ENCODE results near the gene IL1RAP. TPM values are rescaled to one million over a fixed set of nuclear protein-coding genes. Genes with fewer than 3 reads are reported as not detected.

The IL1RAP gene
- total and polyA plus RNA-seq, 9 of the 15 experiments (the other 6 are each of a cell fraction or from before 2014, with no cell fraction given): 0.23 to 1.8 (median 0.88) TPM

DNA sequence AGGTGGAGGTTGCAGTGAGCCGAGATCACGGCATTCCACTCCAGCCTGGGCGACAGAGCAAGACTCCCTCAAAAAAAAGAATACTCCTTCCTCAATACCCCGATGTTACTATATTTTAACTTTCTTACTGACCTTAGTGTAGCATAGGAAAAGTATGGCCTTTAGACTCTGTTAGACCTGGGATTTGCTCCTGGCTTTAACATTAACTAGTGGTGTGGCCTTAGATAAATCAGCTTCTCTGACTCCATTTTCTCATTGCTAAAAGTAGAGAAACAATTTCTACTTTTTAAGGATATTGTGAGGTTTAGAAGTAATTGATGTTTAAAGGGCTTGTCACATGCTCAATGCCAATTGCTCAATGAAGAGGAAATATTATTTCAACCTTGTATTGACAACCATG is 7.6 kb upstream of the IL1RAP start (continued):
- TF ChIP-seq POLR2B (IDR thresholded peaks at IDR 0.05; ENCODE audit: low read depth, partially characterized antibody): no peak
- TF ChIP-seq SNIP1 (IDR thresholded peaks at IDR 0.05; ENCODE audit: low read depth): no peak
- no peak for TF ChIP-seq RFX7 (CRISPR knock-in tag; IDR thresholded peaks at IDR 0.05)
- TF ChIP-seq, protein P1, sequence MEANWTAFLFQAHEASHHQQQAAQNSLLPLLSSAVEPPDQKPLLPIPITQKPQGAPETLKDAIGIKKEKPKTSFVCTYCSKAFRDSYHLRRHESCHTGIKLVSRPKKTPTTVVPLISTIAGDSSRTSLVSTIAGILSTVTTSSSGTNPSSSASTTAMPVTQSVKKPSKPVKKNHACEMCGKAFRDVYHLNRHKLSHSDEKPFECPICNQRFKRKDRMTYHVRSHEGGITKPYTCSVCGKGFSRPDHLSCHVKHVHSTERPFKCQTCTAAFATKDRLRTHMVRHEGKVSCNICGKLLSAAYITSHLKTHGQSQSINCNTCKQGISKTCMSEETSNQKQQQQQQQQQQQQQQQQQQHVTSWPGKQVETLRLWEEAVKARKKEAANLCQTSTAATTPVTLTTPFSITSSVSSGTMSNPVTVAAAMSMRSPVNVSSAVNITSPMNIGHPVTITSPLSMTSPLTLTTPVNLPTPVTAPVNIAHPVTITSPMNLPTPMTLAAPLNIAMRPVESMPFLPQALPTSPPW (CRISPR knock-in tag; IDR thresholded peaks at IDR 0.05): no peak
- TF ChIP-seq, protein P2, sequence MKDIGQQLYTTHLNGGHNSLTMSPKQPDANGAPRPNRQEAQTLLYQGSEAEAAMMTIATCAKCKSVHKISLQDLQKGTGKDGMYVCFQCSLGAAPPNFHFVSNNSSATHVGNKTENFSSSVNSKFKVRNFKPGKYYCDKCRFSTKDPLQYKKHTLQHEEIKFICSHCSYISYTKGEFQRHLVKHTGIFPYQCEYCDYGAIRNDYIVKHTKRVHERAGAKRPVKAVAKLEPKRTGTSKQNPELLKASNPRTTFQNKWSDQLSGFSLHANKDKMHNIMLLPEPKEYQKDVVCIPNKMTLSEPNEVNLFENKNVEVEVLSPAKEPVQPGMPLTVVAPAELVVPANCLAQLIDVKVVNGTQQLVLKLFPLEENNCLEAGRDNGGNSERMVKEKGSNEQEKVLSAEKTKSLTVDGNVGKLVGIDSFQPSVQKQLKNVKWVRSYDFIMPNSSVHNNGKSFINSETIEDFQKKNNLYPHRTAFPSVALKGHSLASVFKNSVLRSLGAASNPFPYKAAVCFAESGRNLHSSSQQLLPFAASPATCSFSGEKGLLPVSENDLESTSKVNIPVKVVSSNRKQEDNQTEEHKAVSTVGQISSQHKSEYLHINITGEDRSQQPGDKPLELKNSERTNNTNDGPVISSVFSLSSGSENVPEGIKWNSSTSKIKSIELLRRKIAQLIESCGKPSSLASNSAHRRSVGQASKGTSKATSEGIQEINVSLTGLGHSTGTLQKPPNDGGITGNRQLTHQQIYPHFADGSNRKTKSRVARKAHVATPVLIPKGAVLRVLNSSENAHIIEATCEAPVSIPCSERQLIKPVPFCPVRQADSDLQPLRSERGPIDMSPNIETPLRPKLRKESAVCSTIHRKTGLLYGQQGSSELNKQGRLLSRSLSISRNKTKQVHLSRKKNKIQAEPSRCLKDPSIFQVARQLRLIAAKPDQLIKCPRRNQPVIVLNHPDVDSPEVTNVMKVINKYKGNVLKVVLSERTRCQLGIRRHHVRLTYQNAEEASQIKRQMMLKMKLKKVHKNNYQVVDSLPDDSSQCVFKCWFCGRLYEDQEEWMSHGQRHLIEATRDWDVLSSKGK (CRISPR knock-in tag; IDR thresholded peaks at IDR 0.05): no peak

DNA sequence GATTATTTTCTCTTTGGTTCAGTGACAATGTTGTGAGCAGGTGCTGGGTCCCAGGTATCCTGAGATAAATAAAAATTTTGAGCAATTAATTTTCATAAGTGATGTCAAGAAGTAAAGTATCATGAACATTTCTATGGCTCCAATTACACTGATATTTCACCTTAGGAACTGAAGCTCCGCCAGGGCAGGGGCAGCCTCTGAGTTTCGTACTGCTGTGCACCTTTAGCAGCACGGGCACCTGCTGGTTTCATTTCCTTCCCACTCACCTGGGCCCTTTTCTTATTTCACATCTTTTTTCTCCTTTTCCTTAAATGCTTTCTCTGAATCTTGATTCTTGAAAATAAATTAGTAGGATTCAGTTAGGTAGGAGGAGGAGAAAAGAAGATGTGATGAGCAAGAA is 1.2 kb upstream of the IL1RAP start:
- POLR2A ChIA-PET: no interaction called here
- no peak for FAIRE-seq
- Histone ChIP-seq H4K20me1 (replicated peaks; ENCODE audit: control insufficient read depth, insufficient read depth, low read length) (no peaks in the 10 kb centered on the region), H3K36me3 (ENCODE audit: control insufficient read depth, insufficient read depth, low read length) (no peaks in the 10 kb centered on the region), H3K27me3 (ENCODE audit: control insufficient read depth in 2 of 2, insufficient read depth in 2 of 2, low read length in 2 of 2) (no peaks in the 10 kb centered on the region), H3K4me3 (no peak overlapping the region), H3K79me2 (ENCODE audit: control insufficient read depth, insufficient read depth, low read length) (no peaks in the 10 kb centered on the region), H3K9ac (ENCODE audit: insufficient read depth in 1 of 2, low read depth in 2 of 2, low read length in 2 of 2) (no peak overlapping the region), H3K9me1 (ENCODE audit: control insufficient read depth, insufficient read depth, low read length) (no peaks in the 10 kb centered on the region), H3K4me2 (ENCODE audit: insufficient read depth, low read length) (no peak overlapping the region), H2AFZ (ENCODE audit: low read depth, low read length) (no peak overlapping the region), H3K4me1 (replicated peaks in 1 of 2; ENCODE audit: control insufficient read depth in 2 of 2, insufficient read depth in 2 of 2, low read length in 2 of 2) (peaks cover 0 to 8% of the 10 kb centered on the region in 2 experiments; a peak in 2 of 5 replicates), H3K9me3 (replicated peaks; ENCODE audit: control insufficient read depth, insufficient read depth, low read depth, low read length) (no peaks in the 10 kb centered on the region), H3K27ac (ENCODE audit: extremely low read depth, low read depth, low read length) (no peak overlapping the region)
- intact Hi-C loops (cut with micrococcal nuclease) (no loop called here), in situ Hi-C loops (cut with MboI) (no loop called here)
- DNase-seq (ENCODE audit: extremely low read depth in 1 of 4, low spot score in 3 of 4): no peak
- BruUV-seq (replicated peaks): no TSS peak
- ATAC-seq: no peak
- 8% methylated on average over 3 of the region's 3 CpGs for WGBS (ENCODE audit: insufficient coverage, low coverage, missing lambda C conversion rate)
- CTCF ChIA-PET (ENCODE audit: low intra/inter-chr PET ratio): no interaction called here
- TF ChIP-seq BRF1 (IDR thresholded peaks at IDR 0.05; ENCODE audit: borderline replicate concordance, extremely low read depth, insufficient read length): no peak
- TF ChIP-seq, protein P3, sequence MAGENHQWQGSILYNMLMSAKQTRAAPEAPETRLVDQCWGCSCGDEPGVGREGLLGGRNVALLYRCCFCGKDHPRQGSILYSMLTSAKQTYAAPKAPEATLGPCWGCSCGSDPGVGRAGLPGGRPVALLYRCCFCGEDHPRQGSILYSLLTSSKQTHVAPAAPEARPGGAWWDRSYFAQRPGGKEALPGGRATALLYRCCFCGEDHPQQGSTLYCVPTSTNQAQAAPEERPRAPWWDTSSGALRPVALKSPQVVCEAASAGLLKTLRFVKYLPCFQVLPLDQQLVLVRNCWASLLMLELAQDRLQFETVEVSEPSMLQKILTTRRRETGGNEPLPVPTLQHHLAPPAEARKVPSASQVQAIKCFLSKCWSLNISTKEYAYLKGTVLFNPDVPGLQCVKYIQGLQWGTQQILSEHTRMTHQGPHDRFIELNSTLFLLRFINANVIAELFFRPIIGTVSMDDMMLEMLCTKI (IDR thresholded peaks at IDR 0.05; ENCODE audit: partially characterized antibody): no peak
- TF ChIP-seq SIRT6 (IDR thresholded peaks at IDR 0.05; ENCODE audit: low read depth, low read length): no peak
- no peak for TF ChIP-seq MECOM (CRISPR knock-in tag; IDR thresholded peaks at IDR 0.05)
- TF ChIP-seq FOXA1 (IDR thresholded peaks at IDR 0.05; ENCODE audit: borderline replicate concordance): no peak
